Measurements from ENCODE around the gene KAT7. TPM values are rescaled to one million over a fixed set of nuclear protein-coding genes. Genes with fewer than 3 reads are reported as not detected.

KAT7 gene
- total and polyA plus RNA-seq, 10 of the 15 experiments (the other 5 are each of a cell fraction or from before 2014, with no cell fraction given), result 6.6 to 45.8 (median 26.3) TPM

GRCh38 chr17:49741009-49741691, 47.3 kb upstream of the KAT7 start (continued):
- peak; percentile 70; the same call in 1 of the 2 replicates for TF ChIP-seq NFIC (IDR thresholded peaks at IDR 0.05; ENCODE audit: low read depth, low read length)
- TF ChIP-seq MEF2B (IDR thresholded peaks at IDR 0.05; ENCODE audit: partially characterized antibody, poor library complexity, severe bottlenecking), result peak; percentile 21
- TF ChIP-seq MEF2A (IDR thresholded peaks at IDR 0.05; ENCODE audit: insufficient read depth, low read depth, low read length), result peak; percentile 77
- 0 out of 2 replicates have a peak, but pooled peaks have one; percentile 17 for TF ChIP-seq DPF2 (IDR thresholded peaks at IDR 0.05)
- no peak for TF ChIP-seq SMAD5 (IDR thresholded peaks at IDR 0.05; ENCODE audit: low read depth)
- peak; percentile 17; the same call in 1 of the 2 replicates for TF ChIP-seq RELB (IDR thresholded peaks at IDR 0.05; ENCODE audit: low read depth)

GRCh38 chr17:49741692-49742076, 46.8 kb upstream of the KAT7 start:
- no TSS peak for BruUV-seq (replicated peaks)
- no peak for FAIRE-seq
- no peaks in the 10 kb centered on the region for H3K27me3 ChIP-seq (replicated peaks in 1 of 2; ENCODE audit: control insufficient read depth in 2 of 2, insufficient read depth in 2 of 2, low read length in 1 of 2)
- ChIA-PET POLR2A (interaction anchor here (0.5 to 5.4 kb wide), 12 partner anchors 9 to 80 kb away, joined by 3 to 32 read pairs (median 5); partner anchors contain the start of genes FAM117A, KAT7 and SLC35B1), CTCF (interaction anchor here (0.7 to 7.1 kb wide), 6 partner anchors 8 to 66 kb away, joined by 3 to 46 read pairs (median 4); partner anchors contain the start of genes SLC35B1 and SPOP), SMC1A (ENCODE audit: uncharacterized antibody, unreplicated experiment) (interaction anchor here (0.5 to 6.0 kb wide), 12 partner anchors 9 to 46 kb away, joined by 3 to 86 read pairs (median 5); partner anchors contain the start of genes FAM117A, KAT7 and SLC35B1), RAD21 (ENCODE audit: unreplicated experiment) (interaction anchor here (1.2 to 4.4 kb wide), 7 partner anchors 8 to 172 kb away, joined by 3 to 37 read pairs (median 5); partner anchors contain the start of gene FAM117A)
- H3K79me2 ChIP-seq (ENCODE audit: control insufficient read depth, insufficient read depth, low read length), result peaks cover 36% of the 10 kb centered on the region
- ATAC-seq, result no peak
- H3K9me3 ChIP-seq (replicated peaks; ENCODE audit: control insufficient read depth, insufficient read depth, low read length), result no peaks in the 10 kb centered on the region
- H3K36me3 ChIP-seq (ENCODE audit: control insufficient read depth in 2 of 2, insufficient read depth in 2 of 2, low read length in 1 of 2), result no peaks in the 10 kb centered on the region; a peak in 2 of 4 replicates
- peak overlapping the region; percentile 45 for H3K9ac ChIP-seq (ENCODE audit: control insufficient read depth, insufficient read depth, low read length)
- WGBS (ENCODE audit: insufficient coverage, insufficient replicate concordance, low lambda C conversion rate, missing lambda C conversion rate), result 0% methylated on average over 3 of the region's 3 CpGs
- in situ Hi-C loops (cut with MboI), result no loop called here
- H3K4me3 ChIP-seq, result peak overlapping the region; percentile 43
- H3K27ac ChIP-seq (ENCODE audit: control insufficient read depth, insufficient read depth), result peak overlapping the region; percentile 65
- intact Hi-C loops (cut with micrococcal nuclease; ENCODE audit: unreplicated experiment), result loop anchor here (2.0 kb wide), 1 partner anchor 33 kb away; no protein-coding TSS in a partner anchor
- peak overlapping the region; percentile 81 for H3K4me2 ChIP-seq (ENCODE audit: control insufficient read depth, insufficient read depth)
- H3K4me1 ChIP-seq (ENCODE audit: control insufficient read depth, insufficient read depth, low read length), result peaks cover 60% of the 10 kb centered on the region
- no peaks in the 10 kb centered on the region for H4K20me1 ChIP-seq (ENCODE audit: control insufficient read depth, insufficient read depth)
- DNase-seq (ENCODE audit: low read depth, low spot score), result no peak
- no peak overlapping the region for H2AFZ ChIP-seq (ENCODE audit: control insufficient read depth, low read depth, low read length)
- TF ChIP-seq GATAD2B (conservative IDR thresholded peaks at IDR 0.05; ENCODE audit: low read depth) (no peak), BACH1 (IDR thresholded peaks at IDR 0.05; ENCODE audit: borderline replicate concordance) (no peak), EED (IDR thresholded peaks at IDR 0.05; ENCODE audit: low read depth) (peak; percentile 69), MTA2 (IDR thresholded peaks at IDR 0.05; ENCODE audit: low read depth) (no peak), ZNF274 (IDR thresholded peaks at IDR 0.05; ENCODE audit: insufficient read depth, insufficient read length) (no peak), HDGF (IDR thresholded peaks at IDR 0.05) (no peak), SKIL (IDR thresholded peaks at IDR 0.05; ENCODE audit: low read depth, poor library complexity, severe bottlenecking) (no peak), ETV6 (conservative IDR thresholded peaks at IDR 0.05 in 1 of 2, IDR thresholded peaks at IDR 0.05 in 1 of 2; ENCODE audit: borderline replicate concordance in 1 of 2, low read depth in 1 of 2) (no peak), YBX1 (IDR thresholded peaks at IDR 0.05) (no peak)

Data from GM12878 (cell line).